ENCODE data around the gene RASA4. TPM values are rescaled to one million over a fixed set of nuclear protein-coding genes. Genes with fewer than 3 reads are reported as not detected.
"Not testable (repeated sequence)": the region's sequence is repeated elsewhere in the genome, so short reads cannot be mapped to it uniquely, and the experiment has no call there.

RASA4 gene
- polyA plus RNA-seq, 1 donor (not counting 4 experiments of a cell fraction or from before 2014, with no cell fraction given): 1.1 TPM

- dilution Hi-C loops (cut with MboI; ENCODE audit: extremely low pct_ligation_motif_present, low sequenced_read_pairs); DNase-seq (ENCODE audit: low read depth, low spot score): not testable (repeated sequence)
- FAIRE-seq: peak; percentile 73
Observed at GRCh38 chr7:102614346-102614697, 2.2 kb downstream of the RASA4 start.

DNA sequence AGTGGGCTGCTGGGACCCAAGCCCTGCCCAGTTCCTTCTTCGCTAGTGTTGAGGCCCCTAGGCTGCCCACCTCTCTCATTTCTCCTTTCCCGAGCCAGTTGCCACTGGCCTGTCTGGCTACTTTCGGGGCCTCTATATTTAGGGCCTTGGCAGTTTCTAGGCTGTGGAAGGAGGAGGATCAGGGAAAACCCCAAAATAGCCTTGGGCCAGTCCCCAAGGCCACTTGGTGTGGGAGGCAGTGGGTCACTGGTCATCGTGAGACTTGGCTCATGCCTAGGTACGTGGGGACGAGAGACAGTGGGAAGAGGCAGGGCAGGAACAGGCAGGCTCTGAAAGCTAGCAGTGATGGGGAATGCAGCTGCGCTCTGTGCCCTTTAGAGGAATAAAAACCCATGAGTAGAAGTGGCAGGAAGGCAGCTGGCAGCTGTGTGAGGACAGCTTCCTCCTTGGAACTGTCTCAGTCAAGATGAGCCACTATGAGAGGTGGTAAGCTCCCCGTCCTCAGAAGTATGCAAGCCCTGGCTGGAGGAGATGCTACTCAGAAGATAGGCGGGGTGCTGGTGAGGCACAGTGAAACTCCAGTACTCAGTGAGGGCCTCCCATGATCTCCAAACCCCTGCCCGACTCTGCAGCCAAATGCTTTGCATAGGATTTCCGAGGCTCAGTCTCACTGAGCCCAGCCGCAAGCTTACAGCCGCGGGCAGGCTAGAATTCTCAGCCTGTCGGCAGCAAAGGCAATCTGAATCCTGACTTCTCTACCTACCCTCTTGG lies 2.8 kb downstream of the RASA4 start:
- not testable (repeated sequence) for H3K27ac ChIP-seq (ENCODE audit: control insufficient read depth, insufficient read depth, low read length); H4K20me1 ChIP-seq (ENCODE audit: control insufficient read depth, extremely low read depth, insufficient read depth, low read length); FAIRE-seq

More at GRCh38 chr7:102614346-102614697, 2.2 kb downstream of the RASA4 start:
- not testable (repeated sequence) for H4K20me1 ChIP-seq (ENCODE audit: control insufficient read depth, extremely low read depth, insufficient read depth, low read length); H3K36me3 ChIP-seq (ENCODE audit: control insufficient read depth in 2 of 2, extremely low read depth in 1 of 2, insufficient read depth in 2 of 2, low read length in 2 of 2); H3K9me1 ChIP-seq (ENCODE audit: control insufficient read depth, extremely low read depth, insufficient read depth, low read length); H3K79me2 ChIP-seq (ENCODE audit: control insufficient read depth, insufficient read depth, low read length); H3K27me3 ChIP-seq (ENCODE audit: control insufficient read depth, extremely low read depth, insufficient read depth, low read length); H2AFZ ChIP-seq (ENCODE audit: control insufficient read depth, low read length); H3K4me1 ChIP-seq (ENCODE audit: control insufficient read depth, extremely low read depth, insufficient read depth, low read length); H3K27ac ChIP-seq (ENCODE audit: control insufficient read depth, insufficient read depth, low read length); H3K4me3 ChIP-seq (ENCODE audit: control insufficient read depth in 2 of 3, extremely low read depth in 1 of 3, insufficient read depth in 2 of 3, low read depth in 1 of 3, low read length in 3 of 3); H3K9me3 ChIP-seq (ENCODE audit: control insufficient read depth, low read depth, low read length); H3K9ac ChIP-seq (ENCODE audit: control insufficient read depth, extremely low read depth, insufficient read depth, low read length); H3K4me2 ChIP-seq (ENCODE audit: control insufficient read depth, extremely low read depth, insufficient read depth, low read depth, low read length)

DNA sequence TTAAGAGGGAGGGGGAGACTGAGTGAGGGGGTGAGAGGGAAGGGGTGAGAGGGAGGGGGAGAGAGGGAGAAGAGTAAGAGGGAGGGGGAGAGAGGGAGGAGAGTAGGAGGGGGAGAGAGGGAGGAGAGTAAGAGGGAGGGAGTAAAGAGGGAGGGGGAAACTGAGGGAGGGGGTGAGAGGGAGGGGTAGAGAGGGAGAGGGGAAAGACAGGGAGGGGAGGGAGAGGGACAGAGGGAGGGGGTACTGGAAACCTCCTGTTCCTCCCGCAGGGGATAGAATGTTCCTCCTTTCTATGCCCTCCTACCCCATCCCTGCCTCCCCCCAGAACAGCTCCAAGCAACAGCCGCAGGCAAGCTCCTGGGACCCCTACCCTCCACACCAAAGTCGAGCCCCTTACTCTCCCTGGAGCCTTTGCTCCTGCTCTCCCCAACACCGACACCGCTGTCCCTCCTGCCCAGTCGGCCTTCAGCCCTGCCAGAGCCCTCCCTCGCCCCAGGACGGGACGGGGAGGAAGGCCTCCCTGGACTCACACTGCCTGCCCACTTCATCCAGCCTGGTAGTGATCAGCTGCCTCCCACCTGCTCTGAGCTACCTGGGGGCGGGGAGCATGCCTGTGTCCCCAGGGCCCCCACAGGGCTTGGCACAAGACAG lies 4.8 kb downstream of the RASA4 start:
- FAIRE-seq; H3K4me1 ChIP-seq (ENCODE audit: control insufficient read depth, extremely low read depth, insufficient read depth, low read length); DNase-seq (ENCODE audit: low read depth, low spot score); H3K79me2 ChIP-seq (ENCODE audit: control insufficient read depth, insufficient read depth, low read length); H3K36me3 ChIP-seq (ENCODE audit: control insufficient read depth in 2 of 2, extremely low read depth in 1 of 2, insufficient read depth in 2 of 2, low read length in 2 of 2); H3K9ac ChIP-seq (ENCODE audit: control insufficient read depth, extremely low read depth, insufficient read depth, low read length); H3K27me3 ChIP-seq (ENCODE audit: control insufficient read depth, extremely low read depth, insufficient read depth, low read length); H3K4me3 ChIP-seq (ENCODE audit: control insufficient read depth in 2 of 3, extremely low read depth in 1 of 3, insufficient read depth in 2 of 3, low read depth in 1 of 3, low read length in 3 of 3); H2AFZ ChIP-seq (ENCODE audit: control insufficient read depth, low read length); dilution Hi-C loops (cut with MboI; ENCODE audit: extremely low pct_ligation_motif_present, low sequenced_read_pairs); H3K4me2 ChIP-seq (ENCODE audit: control insufficient read depth, extremely low read depth, insufficient read depth, low read depth, low read length); H4K20me1 ChIP-seq (ENCODE audit: control insufficient read depth, extremely low read depth, insufficient read depth, low read length); H3K9me3 ChIP-seq (ENCODE audit: control insufficient read depth, low read depth, low read length); H3K9me1 ChIP-seq (ENCODE audit: control insufficient read depth, extremely low read depth, insufficient read depth, low read length); H3K27ac ChIP-seq (ENCODE audit: control insufficient read depth, insufficient read depth, low read length): not testable (repeated sequence)

More for the DNA sequence above, 2.8 kb downstream of the RASA4 start:
- H3K4me2 ChIP-seq (ENCODE audit: control insufficient read depth, extremely low read depth, insufficient read depth, low read depth, low read length); dilution Hi-C loops (cut with MboI; ENCODE audit: extremely low pct_ligation_motif_present, low sequenced_read_pairs); H3K27me3 ChIP-seq (ENCODE audit: control insufficient read depth, extremely low read depth, insufficient read depth, low read length); H3K4me3 ChIP-seq (ENCODE audit: control insufficient read depth in 2 of 3, extremely low read depth in 1 of 3, insufficient read depth in 2 of 3, low read depth in 1 of 3, low read length in 3 of 3); H2AFZ ChIP-seq (ENCODE audit: control insufficient read depth, low read length); H3K9me1 ChIP-seq (ENCODE audit: control insufficient read depth, extremely low read depth, insufficient read depth, low read length); H3K79me2 ChIP-seq (ENCODE audit: control insufficient read depth, insufficient read depth, low read length); H3K9ac ChIP-seq (ENCODE audit: control insufficient read depth, extremely low read depth, insufficient read depth, low read length); H3K4me1 ChIP-seq (ENCODE audit: control insufficient read depth, extremely low read depth, insufficient read depth, low read length); DNase-seq (ENCODE audit: low read depth, low spot score); H3K36me3 ChIP-seq (ENCODE audit: control insufficient read depth in 2 of 2, extremely low read depth in 1 of 2, insufficient read depth in 2 of 2, low read length in 2 of 2); H3K9me3 ChIP-seq (ENCODE audit: control insufficient read depth, low read depth, low read length): not testable (repeated sequence)

- H3K9me3 ChIP-seq (ENCODE audit: control insufficient read depth, low read depth, low read length); H2AFZ ChIP-seq (ENCODE audit: control insufficient read depth, low read length); dilution Hi-C loops (cut with MboI; ENCODE audit: extremely low pct_ligation_motif_present, low sequenced_read_pairs); H3K27ac ChIP-seq (ENCODE audit: control insufficient read depth, insufficient read depth, low read length); H3K9ac ChIP-seq (ENCODE audit: control insufficient read depth, extremely low read depth, insufficient read depth, low read length); H3K4me3 ChIP-seq (ENCODE audit: control insufficient read depth in 2 of 3, extremely low read depth in 1 of 3, insufficient read depth in 2 of 3, low read depth in 1 of 3, low read length in 3 of 3); DNase-seq (ENCODE audit: low read depth, low spot score); FAIRE-seq; H4K20me1 ChIP-seq (ENCODE audit: control insufficient read depth, extremely low read depth, insufficient read depth, low read length); H3K4me2 ChIP-seq (ENCODE audit: control insufficient read depth, extremely low read depth, insufficient read depth, low read depth, low read length); H3K79me2 ChIP-seq (ENCODE audit: control insufficient read depth, insufficient read depth, low read length); H3K27me3 ChIP-seq (ENCODE audit: control insufficient read depth, extremely low read depth, insufficient read depth, low read length); H3K4me1 ChIP-seq (ENCODE audit: control insufficient read depth, extremely low read depth, insufficient read depth, low read length); H3K36me3 ChIP-seq (ENCODE audit: control insufficient read depth in 2 of 2, extremely low read depth in 1 of 2, insufficient read depth in 2 of 2, low read length in 2 of 2); H3K9me1 ChIP-seq (ENCODE audit: control insufficient read depth, extremely low read depth, insufficient read depth, low read length): not testable (repeated sequence)
Observed at GRCh38 chr7:102611013-102611674, 5.4 kb downstream of the RASA4 start.
